Panc1 (cell line): ENCODE results near the gene MORC4. TPM values are rescaled to one million over a fixed set of nuclear protein-coding genes. Genes with fewer than 3 reads are reported as not detected.

Experiments used
- ATAC-seq: fragments of 200-7000 bp; cut with Tn5 transposase; 2 replicates; pipeline ENCODE4 v1.9.1; 2020; ENCODE audit warnings: mild to moderate bottlenecking, moderate library complexity
- BruUV-seq: library from RNA; stranded (reverse); fragments of 400-500 nt; replicated peaks from 2 replicates; lab custom pipeline; 2021; lab: Mats Ljungman, UMichigan
- CTCF ChIA-PET: fragments of 300-600 bp; sonication (Branson Sonifier 250); formaldehyde crosslinking; loops from one replicate; lab custom pipeline; 2022; ENCODE audit warnings: antibody characterized with exemption; lab: Charles Lee
- POLR2A ChIA-PET: fragments of 300-600 bp; sonication (Branson Sonifier 250); formaldehyde crosslinking; loops from one replicate; lab custom pipeline; 2022; ENCODE audit warnings: antibody characterized with exemption; lab: Charles Lee
- DNase-seq: peaks from one replicate; pipeline ENCODE4 v3.0.0-alpha.2; 2010; ENCODE audit warnings: low read depth, low spot score
- H3K27ac ChIP-seq: 2 replicates; pipeline ENCODE4 v1.5.1; 2011; ENCODE audit warnings: mild to moderate bottlenecking, low read length, inconsistent platforms
- H3K27me3 ChIP-seq: fragments of 200-500 bp; sonication (Bioruptor generic); 2 replicates; pipeline ENCODE4 v1.6.0; 2014; ENCODE audit warnings: low read length, inconsistent platforms; ENCODE audit not compliant: control insufficient read depth, insufficient read depth
- H3K36me3 ChIP-seq: fragments of 200-500 bp; sonication (Bioruptor generic); 2 replicates; pipeline ENCODE4 v1.5.1; 2014; ENCODE audit warnings: inconsistent platforms, mild to moderate bottlenecking, low read length, moderate library complexity; ENCODE audit not compliant: control insufficient read depth, insufficient read depth
- H3K4me1 ChIP-seq: 2 replicates; pipeline ENCODE4 v1.5.1; 2011; ENCODE audit warnings: inconsistent platforms, mild to moderate bottlenecking, low read length, moderate library complexity; ENCODE audit not compliant: control insufficient read depth, insufficient read depth
- H3K4me3 ChIP-seq, 2 experiments: 2 replicates each; pipeline ENCODE4 v1.5.1; 2011 to 2012; ENCODE audit warnings: low read depth in 2 of 2, low read length in 2 of 2, mild to moderate bottlenecking in 2 of 2, inconsistent platforms in 1 of 2, moderate library complexity in 1 of 2
- H3K9me3 ChIP-seq: fragments of 200-500 bp; sonication (Bioruptor generic); 2 replicates; pipeline ENCODE4 v1.5.1; 2014; ENCODE audit warnings: low read depth, mild to moderate bottlenecking, inconsistent platforms, low read length, moderate library complexity; ENCODE audit not compliant: control insufficient read depth, insufficient read depth
- CTCF ChIP-seq: fragments of 450-650 bp; IDR thresholded peaks from 2 replicates; pipeline ENCODE4 v1.5.1; 2017; ENCODE audit warnings: mild to moderate bottlenecking
- POLR2AphosphoS5 ChIP-seq: IDR thresholded peaks from 2 replicates; pipeline ENCODE4 v1.6.1; 2012; ENCODE audit warnings: mild to moderate bottlenecking, low read depth, low read length, moderate library complexity
- REST ChIP-seq, 2 experiments: IDR thresholded peaks; 2 replicates each; pipeline ENCODE4 v1.6.1; 2011 to 2012; ENCODE audit warnings: low read depth in 2 of 2, control low read depth in 1 of 2, low read length in 1 of 2, mild to moderate bottlenecking in 1 of 2, moderate library complexity in 1 of 2; ENCODE audit not compliant: insufficient read depth in 1 of 2
- SIN3A ChIP-seq: IDR thresholded peaks from 2 replicates; pipeline ENCODE4 v1.6.1; 2012; ENCODE audit warnings: low read depth, mild to moderate bottlenecking, low read length, moderate library complexity, borderline replicate concordance; ENCODE audit not compliant: insufficient read depth
- TCF7L2 ChIP-seq: IDR thresholded peaks from 2 replicates; pipeline ENCODE4 v1.6.1; 2011; ENCODE audit warnings: mild to moderate bottlenecking, low read depth, low read length, inconsistent platforms
- in situ Hi-C: cut with HindIII; loops from 2 replicates; pipeline ENCODE4 v1.10.0; 2016; ENCODE audit warnings: low sequenced_read_pairs, low pct_unique_long_range_greater_than_20kb
- intact Hi-C: fragments of 100-400 bp; cut with micrococcal nuclease; formaldehyde crosslinking; loops from one replicate; pipeline ENCODE4 v1.10.0; 2022; ENCODE audit not compliant: unreplicated experiment
- total RNA-seq: library from RNA; stranded (reverse); gene quantifications from one replicate; pipeline ENCODE4 v1.2.1, GENCODE V29; 2021; ENCODE audit not compliant: unreplicated experiment

The MORC4 gene
- total RNA-seq, 1 experiment from 2014 or later = 7.4 TPM

DNA sequence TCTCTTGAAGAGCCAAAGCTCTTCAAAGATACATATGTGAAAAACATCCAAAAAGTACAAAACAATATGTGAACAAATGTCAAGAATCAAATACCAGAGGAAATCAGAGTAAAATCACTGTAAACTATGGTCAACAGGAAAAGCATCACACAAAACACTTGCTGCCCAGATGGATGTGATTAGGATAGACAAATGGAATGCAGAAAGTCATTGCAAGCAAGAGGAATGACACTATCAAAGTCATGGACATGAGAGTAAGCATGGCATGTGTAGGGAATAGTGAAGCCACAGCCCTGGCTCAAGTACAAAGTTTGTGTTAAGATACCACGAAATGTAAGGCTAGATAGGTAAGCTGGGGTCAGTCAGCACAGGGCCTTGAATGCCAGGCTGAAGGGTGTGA, 42.2 kb downstream of the MORC4 start:
- H3K27me3 ChIP-seq = no peaks in the 10 kb centered on the region
- in situ Hi-C loops (no loop called here), intact Hi-C loops (no loop called here)
- peaks cover 3% of the 10 kb centered on the region for H3K4me1 ChIP-seq
- TF ChIP-seq REST (IDR thresholded peaks at IDR 0.05; ENCODE audit: insufficient read depth in 1 of 2, low read depth in 2 of 2, low read length in 1 of 2) = no peak
- no peak for TF ChIP-seq SIN3A
- no peak for TF ChIP-seq TCF7L2
- no peak for TF ChIP-seq POLR2AphosphoS5
- no peak for TF ChIP-seq CTCF
- DNase-seq = no peak
- BruUV-seq = no TSS peak
- H3K9me3 ChIP-seq = no peaks in the 10 kb centered on the region
- ATAC-seq = no peak
- ChIA-PET CTCF (no interaction called here), POLR2A (interaction anchor here (0.6 kb wide), 2 partner anchors 16 to 47 kb away, joined by 3 to 4 read pairs; no protein-coding TSS in a partner anchor)
- H3K4me3 ChIP-seq = no peak overlapping the region
- H3K36me3 ChIP-seq = no peaks in the 10 kb centered on the region
- no peak overlapping the region for H3K27ac ChIP-seq

DNA sequence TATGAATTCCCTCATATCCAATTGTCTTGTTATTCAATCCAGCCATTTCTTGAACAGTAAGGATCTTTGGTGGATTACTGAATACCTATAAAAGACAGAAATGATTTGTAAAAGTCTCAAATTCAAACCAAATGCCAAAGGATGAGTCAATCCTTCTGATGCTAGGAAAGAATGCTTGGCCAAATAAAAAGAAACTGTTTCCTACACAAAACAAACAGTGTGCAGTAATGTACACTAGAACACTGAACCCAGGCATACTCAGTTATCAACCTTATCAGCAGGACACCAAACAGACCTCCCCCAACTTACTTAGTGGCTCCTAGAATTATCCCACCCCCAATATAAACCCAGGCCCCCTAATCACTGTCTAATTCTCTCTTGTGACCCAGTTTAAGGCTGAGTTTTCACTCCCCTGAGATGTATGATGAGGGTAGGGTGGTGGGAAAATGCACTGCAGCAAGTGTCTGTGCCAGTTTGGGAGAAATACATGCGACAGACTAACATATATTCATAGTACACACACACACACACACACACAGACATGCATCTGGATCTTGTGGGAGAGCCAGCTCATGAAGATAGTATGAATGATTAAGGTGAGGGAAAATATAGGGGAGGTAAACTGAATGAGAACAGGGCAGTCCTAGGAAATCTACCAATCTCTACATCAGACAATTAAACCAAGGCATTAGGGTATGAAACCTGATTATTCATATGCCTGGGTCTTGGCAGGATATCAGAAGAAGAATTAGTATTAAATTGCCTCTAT, 44.8 kb downstream of the MORC4 start:
- TF ChIP-seq REST (IDR thresholded peaks at IDR 0.05; ENCODE audit: insufficient read depth in 1 of 2, low read depth in 2 of 2, low read length in 1 of 2) = no peak
- ChIA-PET POLR2A (no interaction called here), CTCF (no interaction called here)
- Histone ChIP-seq H3K4me3 (no peak overlapping the region), H3K27me3 (no peaks in the 10 kb centered on the region), H3K36me3 (no peaks in the 10 kb centered on the region), H3K4me1 (peaks cover 3% of the 10 kb centered on the region), H3K9me3 (no peaks in the 10 kb centered on the region), H3K27ac (no peak overlapping the region)
- DNase-seq (no peak), ATAC-seq (peak; percentile 78)
- in situ Hi-C loops (no loop called here), intact Hi-C loops (no loop called here)
- BruUV-seq = no TSS peak
